Ascending aorta (tissue), 2 donors: ENCODE measurements around the gene MPPE1. TPM values are rescaled to one million over a fixed set of nuclear protein-coding genes. Genes with fewer than 3 reads are reported as not detected.

Experiments
- DNase-seq, 2 donors: peaks; one replicate each; pipeline ENCODE4 v3.0.0-alpha.2; 2019; ENCODE audit warnings: low spot score in 2 of 2
- H3K27ac ChIP-seq, 2 donors: fragments of 200-600 bp; sonication (generic); one replicate each; pipeline ENCODE4 v1.5.1; 2016 to 2017; ENCODE audit warnings: mild to moderate bottlenecking in 1 of 2
- H3K27me3 ChIP-seq: fragments of 200-600 bp; sonication (generic); one replicate; pipeline ENCODE4 v1.5.1; 2017
- H3K36me3 ChIP-seq, 2 donors: fragments of 200-600 bp; sonication (generic); one replicate each; pipeline ENCODE4 v1.5.1; 2016
- H3K4me1 ChIP-seq, 2 donors: fragments of 200-600 bp; sonication (generic); one replicate each; pipeline ENCODE4 v1.5.1; 2016 to 2017; ENCODE audit warnings: mild to moderate bottlenecking in 1 of 2
- H3K4me3 ChIP-seq, 2 donors: fragments of 200-600 bp; sonication (generic); one replicate each; pipeline ENCODE4 v1.5.1; 2016 to 2017; ENCODE audit warnings: mild to moderate bottlenecking in 1 of 2
- H3K9me3 ChIP-seq, 2 donors: fragments of 200-600 bp; sonication (generic); one replicate each; pipeline ENCODE4 v1.5.1; 2016
- intact Hi-C: fragments of 100-400 bp; cut with DNase I; formaldehyde crosslinking; loops from one replicate; pipeline ENCODE4 v1.15.1; 2023
- total RNA-seq: library from RNA; depleted of rRNA; stranded (reverse); fragments of >200 nt; gene quantifications from one replicate; pipeline ENCODE4 v1.1.0, GENCODE V29; 2016
- TF ChIP-seq, protein P1 (sequence below), 3 experiments: fragments of 200-600 bp in 2 of 3; fragments of 450-650 bp in 1 of 3; sonication (generic) in 2 of 3; IDR thresholded peaks; one replicate each; pipeline ENCODE4 v1.5.1; 2016 to 2019; ENCODE audit warnings: antibody characterized with exemption in 3 of 3, mild to moderate bottlenecking in 1 of 3, moderate library complexity in 1 of 3

MPPE1 gene
- total RNA-seq, 1 donor from 2014 or later = 18.9 TPM

DNA sequence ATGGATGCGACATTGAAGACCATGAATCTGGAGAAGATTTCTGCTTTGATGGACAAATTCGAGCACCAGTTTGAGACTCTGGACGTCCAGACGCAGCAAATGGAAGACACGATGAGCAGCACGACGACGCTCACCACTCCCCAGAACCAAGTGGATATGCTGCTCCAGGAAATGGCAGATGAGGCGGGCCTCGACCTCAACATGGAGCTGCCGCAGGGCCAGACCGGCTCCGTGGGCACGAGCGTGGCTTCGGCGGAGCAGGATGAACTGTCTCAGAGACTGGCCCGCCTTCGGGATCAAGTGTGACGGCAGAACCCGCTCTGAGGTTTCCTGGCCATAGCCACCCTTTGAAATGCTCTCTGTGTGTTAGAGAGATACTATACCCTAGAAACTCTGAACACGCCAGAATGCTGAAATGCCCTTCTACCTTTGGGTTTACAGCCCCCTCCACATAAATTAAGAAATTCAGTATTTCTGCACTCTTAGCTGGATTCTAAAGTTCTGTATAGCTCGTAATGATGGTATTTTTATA lies 56.2 kb downstream of the MPPE1 start:
- Histone ChIP-seq H3K27ac (peak overlapping the region; percentile 87 to 92), H3K9me3 (no peaks in the 10 kb centered on the region), H3K4me1 (peaks cover 4 to 23% of the 10 kb centered on the region in 2 donors), H3K36me3 (peaks cover 0 to 3% of the 10 kb centered on the region in 2 donors), H3K4me3 (peak overlapping the region; percentile 75 to 86), H3K27me3 (no peaks in the 10 kb centered on the region)
- intact Hi-C loops = loop anchor here (1.0 to 10.0 kb wide), 6 partner anchors 56 to 1827 kb away; partner anchors contain the start of genes AFG3L2, GNAL, IMPA2 and MPPE1
- TF ChIP-seq, protein P1, sequence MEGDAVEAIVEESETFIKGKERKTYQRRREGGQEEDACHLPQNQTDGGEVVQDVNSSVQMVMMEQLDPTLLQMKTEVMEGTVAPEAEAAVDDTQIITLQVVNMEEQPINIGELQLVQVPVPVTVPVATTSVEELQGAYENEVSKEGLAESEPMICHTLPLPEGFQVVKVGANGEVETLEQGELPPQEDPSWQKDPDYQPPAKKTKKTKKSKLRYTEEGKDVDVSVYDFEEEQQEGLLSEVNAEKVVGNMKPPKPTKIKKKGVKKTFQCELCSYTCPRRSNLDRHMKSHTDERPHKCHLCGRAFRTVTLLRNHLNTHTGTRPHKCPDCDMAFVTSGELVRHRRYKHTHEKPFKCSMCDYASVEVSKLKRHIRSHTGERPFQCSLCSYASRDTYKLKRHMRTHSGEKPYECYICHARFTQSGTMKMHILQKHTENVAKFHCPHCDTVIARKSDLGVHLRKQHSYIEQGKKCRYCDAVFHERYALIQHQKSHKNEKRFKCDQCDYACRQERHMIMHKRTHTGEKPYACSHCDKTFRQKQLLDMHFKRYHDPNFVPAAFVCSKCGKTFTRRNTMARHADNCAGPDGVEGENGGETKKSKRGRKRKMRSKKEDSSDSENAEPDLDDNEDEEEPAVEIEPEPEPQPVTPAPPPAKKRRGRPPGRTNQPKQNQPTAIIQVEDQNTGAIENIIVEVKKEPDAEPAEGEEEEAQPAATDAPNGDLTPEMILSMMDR (IDR thresholded peaks at IDR 0.05) = no peak
- DNase-seq = peak in 1 of 2 donors; percentile 68

DNA sequence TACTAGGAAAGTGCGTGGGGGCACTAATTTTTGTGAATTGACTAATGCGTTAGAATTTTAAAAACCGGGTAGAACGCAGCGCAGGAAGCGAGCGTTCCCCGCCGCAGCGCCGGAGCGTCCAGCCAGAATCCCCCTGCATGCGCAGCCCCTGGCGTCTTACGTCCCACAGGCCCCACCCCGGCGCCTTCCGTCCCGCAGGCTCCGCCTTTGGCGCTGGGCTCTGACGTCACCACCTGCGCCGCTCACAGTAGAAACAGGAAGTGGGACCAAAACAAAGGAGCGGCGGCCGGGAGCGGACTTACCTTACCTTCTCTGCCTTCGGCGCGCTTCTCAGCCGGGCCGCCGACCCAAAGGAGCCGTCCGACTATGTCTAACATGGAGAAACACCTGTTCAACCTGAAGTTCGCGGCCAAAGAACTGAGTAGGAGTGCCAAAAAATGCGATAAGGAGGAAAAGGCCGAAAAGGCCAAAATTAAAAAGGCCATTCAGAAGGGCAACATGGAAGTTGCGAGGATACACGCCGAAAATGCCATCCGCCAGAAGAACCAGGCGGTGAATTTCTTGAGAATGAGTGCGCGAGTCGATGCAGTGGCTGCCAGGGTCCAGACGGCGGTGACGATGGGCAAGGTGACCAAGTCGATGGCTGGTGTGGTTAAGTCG lies 56.8 kb downstream of the MPPE1 start, which contains the start of gene CHMP1B:
Gene CHMP1B (plus strand): TSS at position 268 of the 660 bp plus-strand sequence. CDS start 99 bp downstream, at position 367.
- H3K4me1 ChIP-seq = peaks cover 4 to 20% of the 10 kb centered on the region in 2 donors
- H3K9me3 ChIP-seq = no peaks in the 10 kb centered on the region
- peaks cover 0 to 3% of the 10 kb centered on the region in 2 donors for H3K36me3 ChIP-seq
- intact Hi-C loops = loop anchor here (1.0 to 10.0 kb wide), 6 partner anchors 57 to 1826 kb away; partner anchors contain the start of genes AFG3L2, GNAL, IMPA2 and MPPE1
- TF ChIP-seq, protein P1 (IDR thresholded peaks at IDR 0.05) = no peak
- no peaks in the 10 kb centered on the region for H3K27me3 ChIP-seq
- peak; percentile 94 to 99 for DNase-seq
- H3K4me3 ChIP-seq = peak within 1 kb of the TSS; percentile 75 to 86
- H3K27ac ChIP-seq = peak within 1 kb of the TSS; percentile 87 to 92

DNA sequence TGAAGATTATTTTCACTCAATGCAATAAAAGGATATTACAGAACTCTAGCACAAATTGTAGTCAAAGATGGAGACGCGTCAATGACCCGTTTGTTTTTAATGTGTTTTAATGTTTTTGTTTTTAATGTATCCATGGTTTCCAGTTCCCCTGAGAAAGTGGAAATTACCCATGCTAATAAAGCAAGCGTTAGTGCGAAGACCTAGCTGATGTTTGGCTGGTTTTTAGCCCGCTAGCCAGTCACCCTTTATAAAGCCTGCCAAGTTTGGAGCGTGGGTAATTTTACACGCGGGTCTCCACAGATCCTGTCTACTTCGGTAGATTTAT lies 57.3 kb downstream of the MPPE1 start:
- intact Hi-C loops = loop anchor here (1.0 to 10.0 kb wide), 6 partner anchors 58 to 1826 kb away; partner anchors contain the start of genes AFG3L2, GNAL, IMPA2 and MPPE1

DNA sequence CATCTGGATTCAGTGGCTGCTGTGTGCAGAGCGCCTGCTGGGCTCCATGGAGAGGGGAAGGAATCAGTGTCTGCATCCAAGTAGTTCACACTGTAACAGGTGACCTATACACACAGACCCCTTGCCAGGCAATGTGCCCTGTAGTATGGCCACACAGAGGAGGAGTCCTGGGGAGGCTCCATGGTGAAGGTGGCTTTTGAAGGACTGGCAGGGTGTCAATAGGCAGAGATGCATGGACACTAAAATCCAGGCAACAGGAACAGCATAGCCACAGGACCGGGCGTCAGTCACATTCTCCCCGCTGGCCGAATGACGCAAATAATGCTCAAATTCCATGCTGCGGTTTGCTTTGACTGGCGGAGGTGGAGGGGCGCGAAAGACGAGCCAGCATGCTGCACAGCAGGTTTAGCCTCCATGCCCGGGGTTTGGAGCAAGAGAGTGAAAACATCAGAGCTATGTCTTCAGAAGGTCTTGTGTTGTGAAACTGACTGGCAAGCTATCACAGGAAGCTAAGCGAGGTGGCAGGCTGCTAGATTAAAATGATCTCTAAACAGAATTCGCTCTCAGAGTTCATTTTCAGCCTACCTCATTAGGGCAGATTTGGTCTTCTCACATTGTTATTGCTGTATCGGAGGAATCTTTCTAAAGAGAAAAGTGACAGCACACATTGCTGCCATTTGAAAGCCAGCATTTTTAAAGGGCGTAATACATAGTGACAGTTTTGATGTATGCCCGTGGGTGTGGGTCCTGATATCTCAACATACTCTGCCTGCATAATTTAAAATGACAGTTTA lies 58.1 kb downstream of the MPPE1 start:
- intact Hi-C loops = loop anchor here (2.0 to 10.0 kb wide), 5 partner anchors 131 to 1825 kb away; partner anchors contain the start of genes AFG3L2, GNAL, IMPA2 and TUBB6
- peak; percentile 40 to 91 for DNase-seq
- no peaks in the 10 kb centered on the region for H3K27me3 ChIP-seq
- H3K4me3 ChIP-seq = peak overlapping the region; percentile 75 to 86
- peaks cover 4 to 20% of the 10 kb centered on the region in 2 donors for H3K4me1 ChIP-seq
- peak overlapping the region; percentile 87 to 92 for H3K27ac ChIP-seq
- H3K36me3 ChIP-seq = peaks cover 0 to 3% of the 10 kb centered on the region in 2 donors
- H3K9me3 ChIP-seq = no peaks in the 10 kb centered on the region
- TF ChIP-seq, protein P1 (IDR thresholded peaks at IDR 0.05) = no peak

More for the DNA sequence above, 57.3 kb downstream of the MPPE1 start:
- Histone ChIP-seq H3K27me3 (no peaks in the 10 kb centered on the region), H3K27ac (peak overlapping the region; percentile 87 to 92), H3K36me3 (peaks cover 0 to 3% of the 10 kb centered on the region in 2 donors), H3K4me3 (peak overlapping the region; percentile 75 to 86), H3K9me3 (no peaks in the 10 kb centered on the region), H3K4me1 (peaks cover 4 to 20% of the 10 kb centered on the region in 2 donors)
- TF ChIP-seq, protein P1 (IDR thresholded peaks at IDR 0.05) = no peak
- DNase-seq = no peak

DNA sequence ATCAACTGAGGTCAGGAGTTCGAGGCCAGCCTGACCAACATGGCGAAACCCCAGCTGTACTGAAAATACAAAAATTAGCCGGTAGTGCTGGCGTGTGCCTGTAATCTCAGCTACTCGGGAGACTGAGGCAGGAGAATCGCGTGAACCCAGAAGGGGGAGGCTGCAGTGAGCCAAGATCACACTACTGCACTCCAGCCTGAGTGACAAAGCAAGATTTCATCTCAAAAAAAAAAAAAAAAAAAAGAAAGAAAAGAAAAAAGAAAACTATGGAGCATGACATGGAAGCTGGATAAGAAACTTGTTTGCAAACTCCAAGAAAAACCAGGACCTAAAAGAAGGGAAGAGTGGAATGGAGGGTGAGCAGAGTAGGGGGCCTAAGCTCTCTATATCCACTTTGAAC lies 58.8 kb downstream of the MPPE1 start:
- intact Hi-C loops = no loop called here
- peaks cover 0 to 3% of the 10 kb centered on the region in 2 donors for H3K36me3 ChIP-seq
- H3K27ac ChIP-seq = peak overlapping the region; percentile 87 to 92
- H3K27me3 ChIP-seq = no peaks in the 10 kb centered on the region
- TF ChIP-seq, protein P1 (IDR thresholded peaks at IDR 0.05) = no peak
- DNase-seq = no peak
- H3K4me3 ChIP-seq = no peak overlapping the region
- no peaks in the 10 kb centered on the region for H3K9me3 ChIP-seq
- H3K4me1 ChIP-seq = peaks cover 4 to 20% of the 10 kb centered on the region in 2 donors
